Measurements from ENCODE around the gene FBN2. TPM values are rescaled to one million over a fixed set of nuclear protein-coding genes. Genes with fewer than 3 reads are reported as not detected.

Gene FBN2
- total RNA-seq, 1 experiment from 2014 or later = not detected

DNA sequence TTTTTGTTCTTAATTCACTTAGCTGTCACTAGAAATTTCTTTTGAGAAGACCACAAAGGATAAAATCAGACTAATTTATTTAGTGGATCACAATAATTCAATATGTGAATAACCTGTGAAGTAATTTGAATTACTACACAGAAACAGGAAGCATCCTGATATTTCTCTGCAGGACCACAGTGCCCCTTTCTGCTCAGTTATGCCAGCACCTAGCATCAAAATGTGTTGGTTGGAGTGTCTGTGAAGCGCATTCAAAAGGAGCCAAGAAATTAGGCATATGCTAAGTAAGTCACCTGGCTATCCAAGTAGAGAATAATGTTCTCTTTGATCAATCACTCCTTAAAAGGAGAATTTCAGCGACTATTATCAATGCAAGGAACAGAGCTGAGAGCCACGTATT is 267.0 kb downstream of the FBN2 start:
- no peaks in the 10 kb centered on the region for H4K20me1 ChIP-seq (ENCODE audit: insufficient read depth, low read depth, low read length)
- no peak overlapping the region for H3K9ac ChIP-seq (ENCODE audit: low read length)
- DNase-seq = no peak
- no peaks in the 10 kb centered on the region for H3K9me3 ChIP-seq (ENCODE audit: low read length)
- no peak overlapping the region for H2AFZ ChIP-seq (ENCODE audit: low read length)
- peaks cover 3% of the 10 kb centered on the region for H3K4me1 ChIP-seq (ENCODE audit: low read length)
- no peak overlapping the region for H3K4me3 ChIP-seq (ENCODE audit: low read length)
- no peaks in the 10 kb centered on the region for H3K79me2 ChIP-seq (ENCODE audit: low read length)
- H3K36me3 ChIP-seq (ENCODE audit: insufficient read depth, low read length) = no peaks in the 10 kb centered on the region
- H3K27ac ChIP-seq (ENCODE audit: low read length) = no peak overlapping the region
- no peaks in the 10 kb centered on the region for H3K27me3 ChIP-seq (ENCODE audit: low read length)
- H3K9me2 ChIP-seq (replicated peaks; ENCODE audit: insufficient read depth, low read length) = no peaks in the 10 kb centered on the region
- H3K4me2 ChIP-seq (ENCODE audit: low read depth, low read length, poor library complexity, severe bottlenecking) = no peak overlapping the region

DNA sequence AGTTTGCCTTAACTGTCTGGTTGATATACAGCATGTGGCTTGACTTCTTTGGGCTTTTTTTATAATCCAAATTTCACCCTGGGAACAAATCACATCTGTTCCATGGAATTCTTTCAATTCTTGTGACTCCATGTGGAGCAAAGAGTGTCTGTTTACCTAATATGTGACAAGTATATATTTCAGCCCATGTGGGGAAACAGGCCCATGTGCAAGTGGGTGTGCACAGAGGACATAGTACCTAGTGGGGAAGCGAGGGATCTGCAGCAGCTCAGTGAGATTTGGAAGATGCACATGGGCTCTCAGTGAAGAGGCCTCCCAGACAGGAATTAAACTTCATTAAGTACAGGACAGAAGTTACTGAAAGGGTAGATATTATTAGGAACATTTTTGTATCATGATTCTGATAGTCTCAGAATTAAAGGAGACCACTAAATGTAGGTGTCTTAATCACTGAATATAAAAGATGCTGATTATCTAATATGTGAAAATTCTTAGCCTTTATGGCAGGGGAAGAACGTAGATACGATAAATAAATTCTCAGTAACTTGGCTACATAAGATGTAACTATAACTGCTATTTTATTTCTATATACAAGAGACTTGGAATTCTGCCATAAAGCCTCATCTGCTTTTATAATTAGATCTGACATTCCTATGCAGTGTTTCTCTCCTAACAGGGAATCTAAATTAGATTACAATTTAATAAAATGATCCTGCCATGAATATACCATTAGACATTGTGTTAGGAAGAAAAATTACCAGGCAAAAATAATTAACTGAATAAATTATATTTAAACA is 273.3 kb downstream of the FBN2 start:
- Histone ChIP-seq H3K27me3 (ENCODE audit: low read length) (no peaks in the 10 kb centered on the region), H3K4me2 (ENCODE audit: low read depth, low read length, poor library complexity, severe bottlenecking) (no peak overlapping the region), H4K20me1 (ENCODE audit: insufficient read depth, low read depth, low read length) (no peaks in the 10 kb centered on the region), H3K79me2 (ENCODE audit: low read length) (no peaks in the 10 kb centered on the region), H3K27ac (ENCODE audit: low read length) (no peak overlapping the region), H3K9me2 (replicated peaks; ENCODE audit: insufficient read depth, low read length) (no peaks in the 10 kb centered on the region), H3K4me1 (ENCODE audit: low read length) (no peaks in the 10 kb centered on the region), H3K36me3 (ENCODE audit: insufficient read depth, low read length) (no peaks in the 10 kb centered on the region), H2AFZ (ENCODE audit: low read length) (no peak overlapping the region), H3K4me3 (ENCODE audit: low read length) (no peak overlapping the region), H3K9me3 (ENCODE audit: low read length) (no peaks in the 10 kb centered on the region), H3K9ac (ENCODE audit: low read length) (no peak overlapping the region)
- no peak for DNase-seq

GRCh38 chr5:128263357-128263756 is 274.7 kb downstream of the FBN2 start:
- Histone ChIP-seq H3K27ac (ENCODE audit: low read length) (no peak overlapping the region), H4K20me1 (ENCODE audit: insufficient read depth, low read depth, low read length) (no peaks in the 10 kb centered on the region), H3K36me3 (ENCODE audit: insufficient read depth, low read length) (no peaks in the 10 kb centered on the region), H3K4me1 (ENCODE audit: low read length) (no peaks in the 10 kb centered on the region), H2AFZ (ENCODE audit: low read length) (no peak overlapping the region), H3K9ac (ENCODE audit: low read length) (no peak overlapping the region), H3K9me3 (ENCODE audit: low read length) (no peaks in the 10 kb centered on the region), H3K4me3 (ENCODE audit: low read length) (no peak overlapping the region), H3K27me3 (ENCODE audit: low read length) (no peaks in the 10 kb centered on the region), H3K79me2 (ENCODE audit: low read length) (no peaks in the 10 kb centered on the region), H3K4me2 (ENCODE audit: low read depth, low read length, poor library complexity, severe bottlenecking) (no peak overlapping the region), H3K9me2 (replicated peaks; ENCODE audit: insufficient read depth, low read length) (no peaks in the 10 kb centered on the region)
- no peak for DNase-seq

DNA sequence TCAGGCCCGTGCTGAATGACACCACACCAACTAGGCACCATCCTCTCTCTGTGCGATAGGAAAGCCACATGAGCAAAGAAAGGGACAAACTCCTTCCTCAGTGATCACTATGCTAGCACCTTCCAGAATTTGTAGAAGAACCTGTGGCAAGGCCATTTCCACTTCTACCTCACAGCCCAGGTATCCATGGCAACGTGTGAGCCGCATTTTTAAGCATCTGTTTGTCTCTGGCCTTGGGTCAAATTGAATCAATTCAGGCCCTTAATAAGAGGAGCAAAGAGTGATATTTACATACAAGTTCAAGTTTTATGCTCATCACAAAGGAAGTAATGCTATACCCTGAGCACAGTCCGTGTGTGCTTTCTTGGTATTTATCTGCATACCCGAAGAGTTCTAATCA is 275.1 kb downstream of the FBN2 start:
- no peaks in the 10 kb centered on the region for H3K9me3 ChIP-seq (ENCODE audit: low read length)
- no peaks in the 10 kb centered on the region for H3K79me2 ChIP-seq (ENCODE audit: low read length)
- H3K4me3 ChIP-seq (ENCODE audit: low read length) = no peak overlapping the region
- no peak overlapping the region for H2AFZ ChIP-seq (ENCODE audit: low read length)
- no peaks in the 10 kb centered on the region for H4K20me1 ChIP-seq (ENCODE audit: insufficient read depth, low read depth, low read length)
- H3K27me3 ChIP-seq (ENCODE audit: low read length) = no peaks in the 10 kb centered on the region
- no peak overlapping the region for H3K4me2 ChIP-seq (ENCODE audit: low read depth, low read length, poor library complexity, severe bottlenecking)
- no peak overlapping the region for H3K27ac ChIP-seq (ENCODE audit: low read length)
- H3K9ac ChIP-seq (ENCODE audit: low read length) = no peak overlapping the region
- no peak for DNase-seq
- H3K36me3 ChIP-seq (ENCODE audit: insufficient read depth, low read length) = no peaks in the 10 kb centered on the region
- no peaks in the 10 kb centered on the region for H3K9me2 ChIP-seq (replicated peaks; ENCODE audit: insufficient read depth, low read length)
- H3K4me1 ChIP-seq (ENCODE audit: low read length) = no peaks in the 10 kb centered on the region

- no peak overlapping the region for H2AFZ ChIP-seq (ENCODE audit: low read length)
- H3K4me3 ChIP-seq (ENCODE audit: low read length) = no peak overlapping the region
- no peaks in the 10 kb centered on the region for H3K9me2 ChIP-seq (replicated peaks; ENCODE audit: insufficient read depth, low read length)
- no peak overlapping the region for H3K9ac ChIP-seq (ENCODE audit: low read length)
- H4K20me1 ChIP-seq (ENCODE audit: insufficient read depth, low read depth, low read length) = no peaks in the 10 kb centered on the region
- no peak for DNase-seq
- H3K36me3 ChIP-seq (ENCODE audit: insufficient read depth, low read length) = no peaks in the 10 kb centered on the region
- no peaks in the 10 kb centered on the region; the same call in 1 of the 2 replicates for H3K27me3 ChIP-seq (ENCODE audit: low read length)
- peaks cover 2% of the 10 kb centered on the region; the same call in 1 of the 2 replicates for H3K9me3 ChIP-seq (ENCODE audit: low read length)
- no peaks in the 10 kb centered on the region for H3K79me2 ChIP-seq (ENCODE audit: low read length)
- H3K27ac ChIP-seq (ENCODE audit: low read length) = no peak overlapping the region
- H3K4me1 ChIP-seq (ENCODE audit: low read length) = no peaks in the 10 kb centered on the region
- no peak overlapping the region for H3K4me2 ChIP-seq (ENCODE audit: low read depth, low read length, poor library complexity, severe bottlenecking)
Measured at GRCh38 chr5:128259607-128260021, 278.4 kb downstream of the FBN2 start.

DNA sequence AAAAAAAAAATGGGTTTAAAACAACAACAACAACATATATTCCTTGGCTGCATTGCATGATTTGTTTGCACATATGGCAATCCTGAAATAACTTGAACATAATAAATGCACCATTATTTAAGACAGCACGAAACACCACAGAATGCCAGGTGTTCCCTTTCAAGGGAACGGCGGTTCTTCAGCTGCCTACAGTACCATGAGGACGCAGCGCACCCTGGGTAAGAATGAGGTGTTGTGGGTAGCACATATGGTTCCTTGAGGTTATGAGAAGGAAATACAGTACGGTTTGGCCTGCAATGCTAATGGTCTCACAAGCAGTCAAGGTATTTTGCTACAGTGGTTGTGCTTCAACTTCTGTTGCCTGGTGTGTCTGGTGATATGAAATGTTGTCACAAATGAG is 279.7 kb downstream of the FBN2 start:
- Histone ChIP-seq H3K4me1 (ENCODE audit: low read length) (no peaks in the 10 kb centered on the region), H2AFZ (ENCODE audit: low read length) (no peak overlapping the region), H3K4me3 (ENCODE audit: low read length) (no peak overlapping the region), H3K79me2 (ENCODE audit: low read length) (no peaks in the 10 kb centered on the region), H3K9me2 (replicated peaks; ENCODE audit: insufficient read depth, low read length) (no peaks in the 10 kb centered on the region), H4K20me1 (ENCODE audit: insufficient read depth, low read depth, low read length) (no peaks in the 10 kb centered on the region), H3K27ac (ENCODE audit: low read length) (no peak overlapping the region), H3K36me3 (ENCODE audit: insufficient read depth, low read length) (no peaks in the 10 kb centered on the region), H3K4me2 (ENCODE audit: low read depth, low read length, poor library complexity, severe bottlenecking) (no peak overlapping the region), H3K9ac (ENCODE audit: low read length) (no peak overlapping the region), H3K27me3 (ENCODE audit: low read length) (no peaks in the 10 kb centered on the region; the same call in 1 of the 2 replicates), H3K9me3 (ENCODE audit: low read length) (peaks cover 3% of the 10 kb centered on the region; the same call in 1 of the 2 replicates)
- DNase-seq = no peak

- peaks cover 3% of the 10 kb centered on the region; the same call in 1 of the 2 replicates for H3K9me3 ChIP-seq (ENCODE audit: low read length)
- no peak overlapping the region for H3K9ac ChIP-seq (ENCODE audit: low read length)
- no peak overlapping the region for H3K4me3 ChIP-seq (ENCODE audit: low read length)
Measured at GRCh38 chr5:128257076-128257475, 281.0 kb downstream of the FBN2 start.

DNA sequence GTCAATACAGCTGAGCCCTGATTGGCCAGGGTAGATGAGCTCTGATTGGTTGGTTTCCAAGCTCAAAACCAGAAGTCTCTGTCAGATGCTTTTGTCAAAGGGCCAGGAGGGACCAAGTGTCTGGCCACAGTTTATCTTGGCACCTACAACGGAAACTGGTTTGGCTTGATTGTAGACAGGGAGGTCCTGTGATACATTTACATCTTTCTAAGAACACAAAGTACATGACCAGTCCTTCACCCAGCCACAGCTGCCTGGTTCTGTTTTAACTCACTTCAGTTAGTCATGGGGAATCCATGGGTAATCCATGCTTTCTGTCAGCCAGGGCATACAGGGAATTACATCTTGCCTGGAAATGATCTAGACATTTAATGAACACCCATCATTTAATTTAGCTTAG is 283.3 kb downstream of the FBN2 start:
- no peaks in the 10 kb centered on the region for H3K4me1 ChIP-seq (ENCODE audit: low read length)
- H4K20me1 ChIP-seq (ENCODE audit: insufficient read depth, low read depth, low read length) = no peaks in the 10 kb centered on the region
- H3K27ac ChIP-seq (ENCODE audit: low read length) = no peak overlapping the region
- H3K27me3 ChIP-seq (ENCODE audit: low read length) = no peaks in the 10 kb centered on the region; the same call in 1 of the 2 replicates
- no peaks in the 10 kb centered on the region for H3K79me2 ChIP-seq (ENCODE audit: low read length)
- H3K9me2 ChIP-seq (replicated peaks; ENCODE audit: insufficient read depth, low read length) = no peaks in the 10 kb centered on the region
- H3K4me3 ChIP-seq (ENCODE audit: low read length) = no peak overlapping the region
- peaks cover 3% of the 10 kb centered on the region; the same call in 1 of the 2 replicates for H3K9me3 ChIP-seq (ENCODE audit: low read length)
- H3K9ac ChIP-seq (ENCODE audit: low read length) = no peak overlapping the region
- no peak for DNase-seq
- H2AFZ ChIP-seq (ENCODE audit: low read length) = no peak overlapping the region
- no peaks in the 10 kb centered on the region for H3K36me3 ChIP-seq (ENCODE audit: insufficient read depth, low read length)
- no peak overlapping the region for H3K4me2 ChIP-seq (ENCODE audit: low read depth, low read length, poor library complexity, severe bottlenecking)

More at GRCh38 chr5:128257076-128257475, 281.0 kb downstream of the FBN2 start:
- no peaks in the 10 kb centered on the region; the same call in 1 of the 2 replicates for H3K27me3 ChIP-seq (ENCODE audit: low read length)
- H3K36me3 ChIP-seq (ENCODE audit: insufficient read depth, low read length) = no peaks in the 10 kb centered on the region
- no peaks in the 10 kb centered on the region for H4K20me1 ChIP-seq (ENCODE audit: insufficient read depth, low read depth, low read length)
- no peaks in the 10 kb centered on the region for H3K9me2 ChIP-seq (replicated peaks; ENCODE audit: insufficient read depth, low read length)
- H2AFZ ChIP-seq (ENCODE audit: low read length) = no peak overlapping the region
- no peak for DNase-seq
- no peaks in the 10 kb centered on the region for H3K4me1 ChIP-seq (ENCODE audit: low read length)
- no peak overlapping the region for H3K27ac ChIP-seq (ENCODE audit: low read length)
- H3K4me2 ChIP-seq (ENCODE audit: low read depth, low read length, poor library complexity, severe bottlenecking) = no peak overlapping the region
- no peaks in the 10 kb centered on the region for H3K79me2 ChIP-seq (ENCODE audit: low read length)

Data from Karpas-422 (cell line).